ENCODE measurements around the gene ELP2.
A peak's percentile ranks its signal among the peaks of the same experiment; 100 is the strongest.

ELP2 gene

GRCh38 chr18:36131692-36132483 is 2.2 kb downstream of the ELP2 start:
- no peak overlapping the region for H3K4me2 ChIP-seq (ENCODE audit: insufficient read depth, low read length, poor library complexity, severe bottlenecking)
- no peak overlapping the region for H2BK12ac ChIP-seq (ENCODE audit: low read length)
- no peak overlapping the region for H3K23ac ChIP-seq (ENCODE audit: low read depth, low read length, poor library complexity)
- no peaks in the 10 kb centered on the region for H3K27me3 ChIP-seq (ENCODE audit: control insufficient read depth in 3 of 3, insufficient read depth in 3 of 3, low read depth in 1 of 3, low read length in 3 of 3)
- H3K4me3 ChIP-seq (ENCODE audit: low read length in 2 of 2), result no peak overlapping the region
- H3K27ac ChIP-seq (replicated peaks; ENCODE audit: low read length), result no peak overlapping the region
- H3K9ac ChIP-seq (ENCODE audit: low read depth, low read length, poor library complexity), result peak overlapping the region; percentile 60
- H3K14ac ChIP-seq (ENCODE audit: low read length), result no peak overlapping the region
- H4K91ac ChIP-seq (ENCODE audit: low read depth, low read length, poor library complexity), result no peak overlapping the region
- no peak for DNase-seq (ENCODE audit: low spot score)
- H2BK120ac ChIP-seq (ENCODE audit: low read depth, low read length), result no peak overlapping the region
- WGBS, 2 donors (ENCODE audit: extremely low coverage in 2 of 2, insufficient read length in 2 of 2, insufficient replicate concordance in 1 of 2), result no CpG with 5 or more reads among the region's 9 CpGs
- peaks cover 5% of the 10 kb centered on the region for H3K79me1 ChIP-seq (ENCODE audit: low read depth, low read length)
- no peak overlapping the region for H2AK5ac ChIP-seq (ENCODE audit: low read depth, low read length)
- H3K4me1 ChIP-seq (ENCODE audit: control insufficient read depth in 2 of 2, insufficient read depth in 1 of 2, low read depth in 1 of 2, low read length in 2 of 2), result peaks cover 0 to 8% of the 10 kb centered on the region in 2 donors
- H2BK15ac ChIP-seq (ENCODE audit: low read length), result no peak overlapping the region
- H3K18ac ChIP-seq (ENCODE audit: low read length), result no peak overlapping the region
- H4K8ac ChIP-seq (ENCODE audit: low read depth, low read length), result no peak overlapping the region
- H3K9me3 ChIP-seq (replicated peaks in 1 of 2; ENCODE audit: control insufficient read depth in 2 of 2, insufficient read depth in 1 of 2, low read depth in 1 of 2, low read length in 2 of 2), result no peaks in the 10 kb centered on the region
- H3K36me3 ChIP-seq (replicated peaks in 1 of 2; ENCODE audit: control insufficient read depth in 2 of 2, insufficient read depth in 2 of 2, low read length in 2 of 2), result peaks cover 6 to 54% of the 10 kb centered on the region in 2 donors
- H3K4ac ChIP-seq (ENCODE audit: low read length), result no peak overlapping the region
- H2AFZ ChIP-seq (ENCODE audit: low read length), result no peak overlapping the region
- H2BK5ac ChIP-seq (ENCODE audit: low read length), result no peak overlapping the region

GRCh38 chr18:36132756-36133155 is 3.1 kb downstream of the ELP2 start:
- DNase-seq (ENCODE audit: low spot score), result no peak
- no peak overlapping the region for H3K18ac ChIP-seq (ENCODE audit: low read length)
- H3K23ac ChIP-seq (ENCODE audit: low read depth, low read length, poor library complexity), result no peak overlapping the region
- no CpG with 5 or more reads among the region's 3 CpGs for WGBS, 2 donors (ENCODE audit: extremely low coverage in 2 of 2, insufficient read length in 2 of 2, insufficient replicate concordance in 1 of 2)
- H4K8ac ChIP-seq (ENCODE audit: low read depth, low read length), result no peak overlapping the region
- H3K27ac ChIP-seq (replicated peaks; ENCODE audit: low read length), result no peak overlapping the region
- H3K4ac ChIP-seq (ENCODE audit: low read length), result no peak overlapping the region
- H2BK5ac ChIP-seq (ENCODE audit: low read length), result no peak overlapping the region
- no peak overlapping the region for H2BK120ac ChIP-seq (ENCODE audit: low read depth, low read length)
- H3K4me3 ChIP-seq (ENCODE audit: low read length in 2 of 2), result peak overlapping the region in 1 of 2 donors; percentile 61
- H3K27me3 ChIP-seq (ENCODE audit: control insufficient read depth in 3 of 3, insufficient read depth in 3 of 3, low read depth in 1 of 3, low read length in 3 of 3), result no peaks in the 10 kb centered on the region
- no peak overlapping the region for H2AK5ac ChIP-seq (ENCODE audit: low read depth, low read length)
- no peak overlapping the region for H3K14ac ChIP-seq (ENCODE audit: low read length)
- H3K36me3 ChIP-seq (replicated peaks in 1 of 2; ENCODE audit: control insufficient read depth in 2 of 2, insufficient read depth in 2 of 2, low read length in 2 of 2), result peaks cover 9 to 58% of the 10 kb centered on the region in 2 donors
- peaks cover 5% of the 10 kb centered on the region for H3K79me1 ChIP-seq (ENCODE audit: low read depth, low read length)
- no peaks in the 10 kb centered on the region for H3K9me3 ChIP-seq (replicated peaks in 1 of 2; ENCODE audit: control insufficient read depth in 2 of 2, insufficient read depth in 1 of 2, low read depth in 1 of 2, low read length in 2 of 2)
- H3K4me1 ChIP-seq (ENCODE audit: control insufficient read depth in 2 of 2, insufficient read depth in 1 of 2, low read depth in 1 of 2, low read length in 2 of 2), result peaks cover 0 to 8% of the 10 kb centered on the region in 2 donors
- H2AFZ ChIP-seq (ENCODE audit: low read length), result no peak overlapping the region
- no peak overlapping the region for H3K9ac ChIP-seq (ENCODE audit: low read depth, low read length, poor library complexity)
- H2BK15ac ChIP-seq (ENCODE audit: low read length), result no peak overlapping the region
- H4K91ac ChIP-seq (ENCODE audit: low read depth, low read length, poor library complexity), result no peak overlapping the region
- H2BK12ac ChIP-seq (ENCODE audit: low read length), result no peak overlapping the region
- no peak overlapping the region for H3K4me2 ChIP-seq (ENCODE audit: insufficient read depth, low read length, poor library complexity, severe bottlenecking)

- no CpG with 5 or more reads among the region's 1 CpG for WGBS, 2 donors (ENCODE audit: extremely low coverage in 2 of 2, insufficient read length in 2 of 2, insufficient replicate concordance in 1 of 2)
These were observed 5.6 kb downstream of the ELP2 start for GRCh38 chr18:36135264-36135663.

GRCh38 chr18:36139245-36139644 is 9.5 kb downstream of the ELP2 start:
- no peaks in the 10 kb centered on the region for H3K4me1 ChIP-seq (ENCODE audit: control insufficient read depth in 2 of 2, insufficient read depth in 1 of 2, low read depth in 1 of 2, low read length in 2 of 2)
- no peak overlapping the region for H3K14ac ChIP-seq (ENCODE audit: low read length)

More at GRCh38 chr18:36135264-36135663, 5.6 kb downstream of the ELP2 start:
- Histone ChIP-seq H3K9me3 (replicated peaks in 1 of 2; ENCODE audit: control insufficient read depth in 2 of 2, insufficient read depth in 1 of 2, low read depth in 1 of 2, low read length in 2 of 2) (no peaks in the 10 kb centered on the region), H2BK12ac (ENCODE audit: low read length) (no peak overlapping the region), H2BK15ac (ENCODE audit: low read length) (no peak overlapping the region), H3K27me3 (ENCODE audit: control insufficient read depth in 3 of 3, insufficient read depth in 3 of 3, low read depth in 1 of 3, low read length in 3 of 3) (no peaks in the 10 kb centered on the region), H2BK5ac (ENCODE audit: low read length) (no peak overlapping the region), H2AK5ac (ENCODE audit: low read depth, low read length) (no peak overlapping the region), H3K27ac (replicated peaks; ENCODE audit: low read length) (no peak overlapping the region), H2AFZ (ENCODE audit: low read length) (no peak overlapping the region), H3K14ac (ENCODE audit: low read length) (no peak overlapping the region), H3K18ac (ENCODE audit: low read length) (no peak overlapping the region), H3K23ac (ENCODE audit: low read depth, low read length, poor library complexity) (no peak overlapping the region), H3K4me2 (ENCODE audit: insufficient read depth, low read length, poor library complexity, severe bottlenecking) (no peak overlapping the region), H3K4ac (ENCODE audit: low read length) (no peak overlapping the region), H3K4me3 (ENCODE audit: low read length in 2 of 2) (no peak overlapping the region), H2BK120ac (ENCODE audit: low read depth, low read length) (no peak overlapping the region), H4K8ac (ENCODE audit: low read depth, low read length) (no peak overlapping the region), H3K9ac (ENCODE audit: low read depth, low read length, poor library complexity) (no peak overlapping the region), H4K91ac (ENCODE audit: low read depth, low read length, poor library complexity) (no peak overlapping the region), H3K4me1 (ENCODE audit: control insufficient read depth in 2 of 2, insufficient read depth in 1 of 2, low read depth in 1 of 2, low read length in 2 of 2) (peaks cover 0 to 4% of the 10 kb centered on the region in 2 donors), H3K79me1 (ENCODE audit: low read depth, low read length) (peaks cover 4% of the 10 kb centered on the region), H3K36me3 (replicated peaks in 1 of 2; ENCODE audit: control insufficient read depth in 2 of 2, insufficient read depth in 2 of 2, low read length in 2 of 2) (peaks cover 15 to 83% of the 10 kb centered on the region in 2 donors)
- DNase-seq (ENCODE audit: low spot score), result no peak

More at GRCh38 chr18:36139245-36139644, 9.5 kb downstream of the ELP2 start:
- H2BK15ac ChIP-seq (ENCODE audit: low read length), result no peak overlapping the region
- no peak for DNase-seq (ENCODE audit: low spot score)
- no peak overlapping the region for H2AFZ ChIP-seq (ENCODE audit: low read length)
- H3K9me3 ChIP-seq (replicated peaks in 1 of 2; ENCODE audit: control insufficient read depth in 2 of 2, insufficient read depth in 1 of 2, low read depth in 1 of 2, low read length in 2 of 2), result no peaks in the 10 kb centered on the region
- no peak overlapping the region for H2BK12ac ChIP-seq (ENCODE audit: low read length)
- no peak overlapping the region for H4K8ac ChIP-seq (ENCODE audit: low read depth, low read length)
- no peak overlapping the region for H3K18ac ChIP-seq (ENCODE audit: low read length)
- H3K23ac ChIP-seq (ENCODE audit: low read depth, low read length, poor library complexity), result no peak overlapping the region
- H3K27ac ChIP-seq (replicated peaks; ENCODE audit: low read length), result no peak overlapping the region
- no peaks in the 10 kb centered on the region for H3K79me1 ChIP-seq (ENCODE audit: low read depth, low read length)
- no peak overlapping the region for H2BK5ac ChIP-seq (ENCODE audit: low read length)
- H3K4me3 ChIP-seq (ENCODE audit: low read length in 2 of 2), result no peak overlapping the region
- H3K9ac ChIP-seq (ENCODE audit: low read depth, low read length, poor library complexity), result no peak overlapping the region
- no peak overlapping the region for H3K4ac ChIP-seq (ENCODE audit: low read length)
- H3K36me3 ChIP-seq (replicated peaks in 1 of 2; ENCODE audit: control insufficient read depth in 2 of 2, insufficient read depth in 2 of 2, low read length in 2 of 2), result peaks cover 14 to 98% of the 10 kb centered on the region in 2 donors
- H3K4me2 ChIP-seq (ENCODE audit: insufficient read depth, low read length, poor library complexity, severe bottlenecking), result no peak overlapping the region
- no peaks in the 10 kb centered on the region for H3K27me3 ChIP-seq (ENCODE audit: control insufficient read depth in 3 of 3, insufficient read depth in 3 of 3, low read depth in 1 of 3, low read length in 3 of 3)
- no peak overlapping the region for H2BK120ac ChIP-seq (ENCODE audit: low read depth, low read length)
- H2AK5ac ChIP-seq (ENCODE audit: low read depth, low read length), result no peak overlapping the region
- H4K91ac ChIP-seq (ENCODE audit: low read depth, low read length, poor library complexity), result no peak overlapping the region
- no CpG with 5 or more reads among the region's 5 CpGs for WGBS, 2 donors (ENCODE audit: extremely low coverage in 2 of 2, insufficient read length in 2 of 2, insufficient replicate concordance in 1 of 2)
